ENCODE data around the gene UBXN11. TPM values are rescaled to one million over a fixed set of nuclear protein-coding genes. Genes with fewer than 3 reads are reported as not detected.
A peak's percentile ranks its signal among the peaks of the same experiment; 100 is the strongest.

Gene UBXN11
- total and polyA plus RNA-seq, 11 donors, result 3.7 to 17.2 (median 8.0) TPM

DNA sequence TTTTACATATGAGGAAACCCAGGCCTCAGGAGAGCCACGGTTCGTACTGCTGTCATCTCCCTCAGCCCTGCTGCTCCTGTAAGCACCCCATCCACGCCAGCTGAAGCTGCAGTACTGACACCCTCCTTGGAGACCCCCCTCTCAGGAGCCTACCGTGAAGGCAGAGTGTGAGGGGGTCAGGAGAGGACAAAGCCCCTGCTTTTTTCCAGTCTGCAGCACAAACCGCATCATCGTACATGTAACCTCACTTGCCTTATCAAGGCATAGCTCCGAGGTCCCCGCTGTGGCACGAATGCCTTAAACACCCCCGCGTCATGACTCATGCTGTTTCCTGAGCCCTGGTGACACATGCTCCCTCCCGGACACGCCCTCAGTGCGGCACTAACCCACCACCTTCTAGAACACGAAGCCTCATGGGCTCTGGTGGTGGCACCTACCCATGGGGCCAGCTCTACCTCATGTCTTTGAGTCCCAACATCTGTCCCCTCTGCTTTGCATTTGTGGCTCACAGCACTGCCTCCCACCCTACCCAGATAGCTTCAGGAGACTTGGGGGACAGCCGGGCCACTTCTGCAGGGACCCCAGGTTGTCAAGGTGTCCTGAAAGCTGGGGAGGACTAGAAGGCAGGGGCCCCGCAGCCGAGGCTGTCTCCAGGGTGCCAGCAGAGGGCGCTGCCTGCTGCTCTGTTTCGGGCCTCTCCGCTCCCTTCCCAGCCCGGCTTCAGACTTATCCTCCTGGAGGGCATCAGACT lies 21.7 kb downstream of the UBXN11 start:
- peak; percentile 23 to 49 (median 38) for ATAC-seq
- Histone ChIP-seq H3K4me3 (peak overlapping the region in 1 of 12 donors; percentile 34), H3K36me3 (peaks cover 0 to 12% (median 6%) of the 10 kb centered on the region in 9 donors), H3K4me1 (peaks cover 9 to 93% (median 49%) of the 10 kb centered on the region in 12 donors), H3K27ac (peak overlapping the region in 11 of 12 donors; percentile 36 to 98 (median 53)), H3K9me3 (no peaks in the 10 kb centered on the region), H3K27me3 (no peaks in the 10 kb centered on the region)
- WGBS, 4 donors, result 35 to 39% (median 36%) methylated on average over 21 to 22 of the region's 22 CpGs
- DNase-seq, result peak; percentile 69 to 91 (median 82)
- peak; percentile 59 to 81 (median 74) for TF ChIP-seq CTCF (IDR thresholded peaks at IDR 0.05)
- TF ChIP-seq POLR2A (IDR thresholded peaks at IDR 0.05), result no peak
- intact Hi-C loops (cut with DNase I), result loop anchor here in 6 of 10 donors (1.0 to 5.0 kb wide), 7 partner anchors 32 to 247 kb away; partner anchors contain the start of gene CD52 (in 1 of the 6)

GRCh38 chr1:26283871-26284596 lies 22.4 kb downstream of the UBXN11 start:
- Histone ChIP-seq H3K9me3 (no peaks in the 10 kb centered on the region), H3K36me3 (peaks cover 0 to 12% (median 6%) of the 10 kb centered on the region in 9 donors), H3K4me1 (peaks cover 12 to 93% (median 55%) of the 10 kb centered on the region in 12 donors), H3K27ac (peak overlapping the region in 9 of 12 donors; percentile 20 to 98 (median 53)), H3K27me3 (no peaks in the 10 kb centered on the region), H3K4me3 (peak overlapping the region in 1 of 12 donors; percentile 34)
- DNase-seq (no peak), ATAC-seq (no peak)
- WGBS, 4 donors, result 87 to 94% (median 93%) methylated on average over 7 to 12 of the region's 12 CpGs
- intact Hi-C loops (cut with DNase I), result loop anchor here in 5 of 10 donors (1.0 to 5.0 kb wide), 6 partner anchors 33 to 247 kb away; partner anchors contain the start of gene CD52 (in 1 of the 5)
- TF ChIP-seq POLR2A (IDR thresholded peaks at IDR 0.05) (no peak), CTCF (IDR thresholded peaks at IDR 0.05) (no peak)

DNA sequence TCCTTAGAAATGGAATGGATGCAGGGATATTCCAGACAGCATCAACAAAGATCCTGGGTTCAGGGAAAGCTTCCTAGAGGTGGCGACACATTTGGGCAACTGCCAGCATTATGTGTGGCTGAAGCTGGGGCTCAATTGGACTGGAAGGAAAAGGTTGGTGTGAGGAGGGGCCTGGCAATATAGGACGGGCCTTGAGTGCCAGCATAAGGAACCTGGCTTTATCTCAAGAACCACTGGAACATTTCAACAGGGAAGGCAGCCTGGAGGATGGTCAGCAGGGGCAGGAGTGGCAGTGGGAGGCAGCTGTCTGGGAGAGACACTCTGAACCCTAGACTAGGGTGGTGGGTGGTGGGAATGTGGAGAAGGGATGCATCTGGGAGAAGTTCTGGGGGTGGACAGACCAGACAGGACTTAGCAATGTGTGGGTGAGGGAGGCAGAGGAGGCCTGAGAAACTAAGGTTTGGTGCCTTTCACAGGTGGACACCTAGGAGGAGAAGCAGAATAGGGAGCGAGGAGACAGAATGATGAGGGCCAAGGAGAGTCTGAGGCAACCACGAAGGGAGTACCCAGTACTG lies 23.1 kb downstream of the UBXN11 start:
- ATAC-seq, result no peak
- Histone ChIP-seq H3K4me3 (no peak overlapping the region), H3K27ac (peak overlapping the region in 6 of 12 donors; percentile 11 to 98 (median 50)), H3K9me3 (no peaks in the 10 kb centered on the region), H3K36me3 (peaks cover 0 to 12% (median 6%) of the 10 kb centered on the region in 9 donors), H3K4me1 (peaks cover 12 to 93% (median 62%) of the 10 kb centered on the region in 12 donors), H3K27me3 (no peaks in the 10 kb centered on the region)
- DNase-seq, result no peak
- TF ChIP-seq POLR2A (IDR thresholded peaks at IDR 0.05) (no peak), CTCF (IDR thresholded peaks at IDR 0.05) (no peak)
- WGBS, 4 donors, result 59 to 71% (median 68%) methylated on average over 4 of the region's 4 CpGs
- intact Hi-C loops (cut with DNase I), result loop anchor here in 2 of 10 donors (5.0 kb wide), 2 partner anchors 79 to 246 kb away; no protein-coding TSS in a partner anchor

All from heart left ventricle (tissue), 16 donors.